GM21390 (cell line): ENCODE results near the gene SCN5A.
A peak's percentile ranks its signal among the peaks of the same experiment; 100 is the strongest.

Experiments
- ATAC-seq: cut with Tn5 transposase; IDR thresholded peaks from one replicate; pipeline ENCODE4 v1.9.1; 2021; ENCODE audit not compliant: unreplicated experiment

SCN5A gene

DNA sequence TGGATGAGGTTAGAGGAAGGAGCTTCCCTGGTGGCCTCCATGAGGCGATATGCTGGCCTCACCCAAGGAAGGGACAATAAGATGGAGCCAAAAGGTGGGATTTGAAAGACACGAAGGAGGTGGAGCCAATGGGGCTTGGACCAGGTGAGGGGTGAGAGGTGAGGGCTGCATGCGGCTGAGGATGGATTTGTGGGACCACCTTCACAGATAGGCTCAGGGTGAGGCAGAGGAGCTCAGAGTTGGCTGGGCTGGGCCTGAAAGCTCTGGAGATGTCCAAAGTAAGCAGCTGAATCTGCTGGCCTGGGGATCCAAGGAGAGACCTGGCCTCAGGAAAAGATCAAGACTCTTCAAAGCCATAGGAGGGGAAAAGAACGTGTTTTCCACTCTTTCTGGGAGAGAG lies 103.5 kb downstream of the SCN5A start:
- ATAC-seq, result no peak

- no peak for ATAC-seq
Observed at GRCh38 chr3:38545550-38545949, 103.9 kb downstream of the SCN5A start.

- no peak for ATAC-seq
Observed at GRCh38 chr3:38544926-38545325, 104.6 kb downstream of the SCN5A start.

GRCh38 chr3:38543586-38543985 lies 105.9 kb downstream of the SCN5A start:
- no peak for ATAC-seq

GRCh38 chr3:38542401-38543298 lies 106.8 kb downstream of the SCN5A start:
- ATAC-seq, result no peak

GRCh38 chr3:38541806-38542205 lies 107.7 kb downstream of the SCN5A start:
- ATAC-seq, result no peak

DNA sequence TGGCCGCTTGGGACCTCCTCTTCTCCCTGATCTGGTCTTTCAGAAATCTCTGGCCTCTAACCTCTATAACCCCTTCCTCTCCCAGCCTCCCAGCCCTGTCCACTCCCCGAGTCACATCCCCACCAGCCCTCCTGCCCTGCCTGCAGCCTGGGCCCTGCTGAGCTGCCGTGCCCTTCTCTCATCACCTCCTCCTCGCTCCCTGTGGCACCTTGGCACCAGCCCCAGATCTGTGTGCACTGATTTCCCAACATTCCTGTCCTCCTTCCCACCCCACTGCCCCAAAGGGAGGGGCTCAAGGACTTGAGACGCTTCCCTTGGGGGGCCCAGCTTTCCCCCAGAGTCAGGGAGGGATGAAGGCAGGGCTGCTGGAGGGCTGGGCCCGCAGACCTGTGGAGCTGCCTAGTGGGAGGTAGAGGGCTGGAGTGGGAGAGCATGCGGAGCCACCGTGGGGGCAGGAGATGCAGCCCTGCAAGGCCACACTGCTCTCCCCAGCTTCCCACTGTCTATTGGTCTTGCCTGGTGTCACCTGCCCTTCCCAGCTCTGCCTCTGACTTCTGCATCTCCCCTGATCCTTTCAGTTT lies 110.6 kb downstream of the SCN5A start:
- ATAC-seq, result no peak

DNA sequence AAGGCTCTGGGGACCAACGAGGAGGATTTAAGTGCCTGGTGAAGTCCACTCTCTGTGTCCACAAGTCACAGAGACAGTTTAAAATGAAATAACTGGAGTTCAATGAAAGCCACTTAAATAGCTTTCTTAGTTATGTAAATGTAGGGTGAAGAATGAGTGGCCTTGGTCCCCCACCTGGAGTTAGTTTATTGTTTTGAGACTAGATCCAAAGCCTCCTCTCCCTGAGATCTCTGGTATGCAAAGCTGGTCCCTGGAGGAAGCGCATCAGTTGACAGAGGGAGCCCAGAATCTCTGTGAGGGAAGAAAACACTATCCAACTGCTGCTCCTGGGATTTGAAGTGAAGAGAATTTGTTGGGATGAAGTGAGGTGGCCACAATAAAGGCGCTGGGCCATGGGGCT lies 112.8 kb downstream of the SCN5A start:
- ATAC-seq, result no peak

GRCh38 chr3:38534604-38535003 lies 114.9 kb downstream of the SCN5A start:
- ATAC-seq, result no peak

DNA sequence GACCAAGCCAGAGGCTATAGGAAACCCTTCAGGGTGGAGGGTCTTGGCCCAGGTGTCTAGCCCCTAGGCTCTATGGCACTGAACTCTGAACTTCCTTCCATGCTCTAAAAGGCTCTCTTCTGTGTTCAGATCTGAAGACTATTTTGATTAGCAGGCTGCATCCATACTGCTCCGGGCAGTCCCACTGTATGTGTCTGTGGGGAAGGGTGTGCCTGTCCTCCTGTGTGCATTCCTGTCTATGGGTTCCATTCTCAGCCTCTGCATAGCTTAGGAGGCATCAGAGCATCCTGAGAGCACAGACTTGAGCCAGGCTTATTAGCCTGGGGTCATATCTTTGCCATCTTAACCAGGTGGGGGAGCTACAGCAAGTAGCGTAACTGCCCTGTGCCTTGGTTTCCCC lies 115.3 kb downstream of the SCN5A start:
- no peak for ATAC-seq

- no peak for ATAC-seq
Observed at GRCh38 chr3:38533285-38533976, 116.1 kb downstream of the SCN5A start.

DNA sequence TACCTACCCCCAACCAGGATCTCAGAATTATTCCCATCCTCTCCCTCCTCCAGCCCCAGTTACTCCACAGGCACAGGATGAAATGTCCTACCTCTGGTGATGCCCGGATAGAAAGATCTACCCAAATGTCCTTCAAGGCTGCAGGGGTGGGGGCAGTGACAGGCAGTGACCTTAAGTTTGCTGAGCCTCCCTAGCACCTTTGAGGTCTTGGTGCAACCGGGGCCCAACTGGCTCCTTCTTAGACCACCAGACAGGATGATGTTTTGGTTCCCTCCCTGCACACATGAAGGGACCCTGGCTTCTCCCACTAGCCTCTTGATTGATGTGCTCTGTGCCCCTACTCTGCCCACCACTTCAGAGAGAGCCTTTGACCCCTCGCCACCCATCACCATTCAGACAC lies 117.0 kb downstream of the SCN5A start:
- ATAC-seq, result no peak

DNA sequence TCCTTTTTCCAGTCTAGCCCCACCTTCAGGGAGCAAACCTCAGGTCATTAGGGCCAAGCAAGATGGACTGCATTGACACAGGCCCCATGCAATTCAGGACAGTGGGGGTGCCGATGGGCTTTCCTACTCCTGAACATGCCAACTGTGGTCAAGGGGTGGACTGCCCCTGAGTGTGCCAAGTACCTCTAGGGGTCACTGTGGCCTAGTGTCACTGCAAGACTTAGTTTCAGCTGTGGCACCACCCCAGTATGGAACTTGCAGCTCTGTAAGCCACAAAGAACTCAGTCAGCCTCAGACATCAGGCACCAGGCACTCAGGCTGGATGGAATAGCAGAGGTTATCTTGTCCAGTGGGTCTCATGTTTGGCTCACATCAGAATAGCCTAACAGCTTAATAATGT lies 121.0 kb downstream of the SCN5A start:
- no peak for ATAC-seq

DNA sequence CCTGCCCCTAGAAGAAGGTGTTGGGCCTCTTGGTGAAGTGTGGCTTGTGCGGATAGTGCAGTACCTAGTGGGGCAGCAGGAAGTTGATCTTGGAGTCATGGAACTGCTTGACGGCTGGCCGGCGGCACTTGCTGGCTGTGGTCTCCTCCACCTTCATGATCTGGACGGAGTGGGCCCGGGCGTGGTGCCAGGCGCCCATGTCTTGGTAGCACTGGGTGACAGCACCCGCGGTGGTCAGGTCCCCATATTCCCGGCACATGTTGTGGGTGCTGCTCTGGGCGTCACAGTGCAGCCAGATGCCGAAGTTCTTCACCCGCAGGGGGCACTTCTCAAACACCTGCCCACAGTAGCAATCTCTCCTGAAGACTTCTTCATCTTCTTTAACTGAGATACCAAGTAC lies 122.7 kb downstream of the SCN5A start:
- ATAC-seq, result no peak

DNA sequence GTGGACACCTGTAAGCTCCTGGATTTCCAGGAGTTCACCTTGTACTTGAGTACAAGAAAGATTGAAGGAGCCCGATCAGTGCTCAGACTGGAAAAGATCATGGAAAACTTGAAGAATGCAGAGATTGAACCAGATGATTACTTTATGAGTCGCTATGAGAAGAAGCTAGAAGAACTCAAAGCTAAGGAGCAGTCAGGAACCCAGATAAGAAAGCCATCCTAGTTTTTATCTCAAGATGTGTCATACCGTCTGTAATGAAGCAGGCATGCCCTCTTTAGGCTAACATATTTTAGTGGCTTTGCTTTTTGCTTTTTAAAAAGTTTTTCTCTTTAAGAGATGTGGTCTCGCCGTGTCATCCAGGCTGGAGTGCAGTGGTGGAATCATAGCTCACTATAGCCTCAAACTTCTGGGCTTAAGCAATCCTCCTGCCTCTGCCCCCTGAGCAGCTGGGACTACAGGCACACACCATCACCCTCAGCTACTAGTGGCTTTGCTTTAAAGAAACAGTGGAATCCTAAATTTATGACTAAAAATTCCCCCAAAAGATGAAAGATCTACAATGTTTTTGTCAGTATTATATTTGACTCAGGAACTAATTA lies 125.2 kb downstream of the SCN5A start:
- no peak for ATAC-seq

- no peak for ATAC-seq
Observed at GRCh38 chr3:38522002-38522401, 127.5 kb downstream of the SCN5A start.

GRCh38 chr3:38521391-38521987 lies 128.0 kb downstream of the SCN5A start:
- peak; percentile 67 for ATAC-seq

DNA sequence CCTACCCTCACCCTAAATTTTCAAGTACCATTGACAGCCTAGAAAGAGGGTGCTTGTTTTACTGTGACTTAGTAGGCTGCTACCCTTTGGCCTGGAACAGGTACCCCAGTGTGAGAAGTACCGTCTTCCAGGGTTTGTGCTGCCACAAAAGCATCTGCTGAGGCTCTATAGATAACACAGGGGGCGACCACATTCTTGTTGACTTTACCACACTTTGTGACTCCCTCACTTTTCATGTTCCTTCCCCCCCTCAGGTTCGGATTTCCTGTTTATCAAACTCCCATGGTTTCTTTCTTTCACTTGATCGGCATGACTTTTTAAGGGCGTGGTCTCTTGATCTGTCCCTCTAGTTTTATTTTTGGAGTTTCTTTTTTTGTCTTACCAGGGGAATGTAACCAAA lies 129.8 kb downstream of the SCN5A start:
- ATAC-seq, result no peak

DNA sequence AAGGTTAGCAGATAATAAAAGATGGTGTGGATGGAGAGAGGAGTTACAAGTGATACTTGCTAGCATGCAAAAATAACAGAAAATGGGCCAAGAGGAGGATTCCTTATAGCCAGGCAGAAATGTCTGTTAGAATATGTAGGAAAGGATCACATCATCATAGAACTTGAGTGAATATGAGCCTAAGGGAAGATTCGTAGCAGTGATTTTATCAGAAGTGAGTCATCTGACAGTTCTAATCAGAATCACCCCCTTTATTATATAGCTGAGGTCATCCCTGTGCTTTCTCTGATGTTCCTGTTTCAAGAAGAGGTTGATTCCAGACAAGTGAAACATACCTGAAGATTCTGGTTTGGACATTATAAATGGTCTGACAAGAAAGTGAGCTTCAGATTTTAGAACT lies 130.5 kb downstream of the SCN5A start:
- ATAC-seq, result no peak

- ATAC-seq, result no peak
Observed at GRCh38 chr3:38516669-38517068, 132.8 kb downstream of the SCN5A start.

DNA sequence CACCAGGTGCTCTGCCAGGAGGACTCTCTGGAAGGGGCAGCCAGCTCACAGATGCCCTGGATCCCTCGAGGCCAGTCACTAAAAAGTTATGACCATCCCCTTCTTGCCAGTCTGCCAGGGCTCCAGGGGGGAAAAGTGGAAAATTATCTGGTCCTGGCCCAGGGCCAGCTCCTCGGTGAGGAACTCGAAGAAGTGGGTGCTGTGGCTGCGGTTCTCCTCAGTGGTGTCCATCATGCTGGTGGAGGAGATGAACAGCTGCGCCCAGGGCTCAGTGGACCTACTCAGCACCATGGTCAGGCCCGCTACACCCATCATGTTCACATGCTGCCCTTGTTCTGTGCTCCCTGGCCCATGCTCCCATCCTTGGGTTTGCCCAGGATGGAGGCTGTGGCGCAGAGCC lies 134.1 kb downstream of the SCN5A start:
- no peak for ATAC-seq
